Tibial artery (tissue), 4 donors: ENCODE measurements around the gene SOX1.

Source experiments
- DNase-seq, 2 donors: peaks; one replicate each; pipeline ENCODE4 v3.0.0-alpha.2; 2019
- H3K27ac ChIP-seq, 2 donors: fragments of 200-600 bp; sonication (generic) in 1 of 2; 1 replicate in 1 of 2; 2 replicates in 1 of 2; pipeline ENCODE4 v1.5.1; 2018 to 2019; ENCODE audit warnings: mild to moderate bottlenecking in 1 of 2
- H3K27me3 ChIP-seq, 2 donors: fragments of 200-600 bp; sonication (generic) in 1 of 2; one replicate each; pipeline versions ENCODE4 v1.5.1 to v1.6.0; 2016 to 2019
- H3K36me3 ChIP-seq, 3 donors: fragments of 200-600 bp; sonication (generic) in 2 of 3; one replicate each; pipeline ENCODE4 v1.5.1; 2016 to 2019; ENCODE audit warnings: mild to moderate bottlenecking in 2 of 3
- H3K4me1 ChIP-seq, 4 donors: fragments of 200-600 bp; sonication (generic) in 2 of 4; 1 replicate in 3 of 4; 2 replicates in 1 of 4; pipeline ENCODE4 v1.5.1; 2016 to 2019
- H3K4me3 ChIP-seq, 2 donors: fragments of 200-600 bp; sonication (generic) in 1 of 2; 1 replicate in 1 of 2; 2 replicates in 1 of 2; pipeline ENCODE4 v1.5.1; 2018 to 2019; ENCODE audit warnings: mild to moderate bottlenecking in 2 of 2
- H3K9me3 ChIP-seq, 3 donors: fragments of 200-600 bp; sonication (generic) in 1 of 3; one replicate each; pipeline ENCODE4 v1.5.1; 2016 to 2019
- CTCF ChIP-seq, 2 experiments: fragments of 200-600 bp in 1 of 2; fragments of 450-650 bp in 1 of 2; IDR thresholded peaks; one replicate each; pipeline ENCODE4 v1.5.1; 2017 to 2019; ENCODE audit warnings: antibody characterized with exemption in 2 of 2, mild to moderate bottlenecking in 1 of 2, moderate library complexity in 1 of 2
- intact Hi-C: fragments of 100-400 bp; cut with DNase I; formaldehyde crosslinking; loops from one replicate; pipeline ENCODE4 v1.15.0; 2023; ENCODE audit warnings: low total_unique reads

Gene SOX1

GRCh38 chr13:112105244-112105681 is 38.3 kb downstream of the SOX1 start:
- H3K4me1 ChIP-seq = peaks cover 0 to 22% (median 0%) of the 10 kb centered on the region in 4 donors

GRCh38 chr13:112105892-112106291 is 38.9 kb downstream of the SOX1 start:
- Histone ChIP-seq H3K27me3 (peaks cover 0 to 69% of the 10 kb centered on the region in 2 donors), H3K36me3 (no peaks in the 10 kb centered on the region), H3K9me3 (no peaks in the 10 kb centered on the region), H3K4me3 (no peak overlapping the region), H3K4me1 (peaks cover 0 to 22% (median 0%) of the 10 kb centered on the region in 4 donors), H3K27ac (no peak overlapping the region)
- no peak for DNase-seq
- TF ChIP-seq CTCF (IDR thresholded peaks at IDR 0.05) = no peak
- intact Hi-C loops = no loop called here

More at GRCh38 chr13:112105244-112105681, 38.3 kb downstream of the SOX1 start:
- Histone ChIP-seq H3K27ac (no peak overlapping the region), H3K9me3 (no peaks in the 10 kb centered on the region), H3K36me3 (no peaks in the 10 kb centered on the region), H3K4me3 (no peak overlapping the region), H3K27me3 (peaks cover 0 to 69% of the 10 kb centered on the region in 2 donors)
- intact Hi-C loops = no loop called here
- TF ChIP-seq CTCF (IDR thresholded peaks at IDR 0.05) = no peak
- no peak for DNase-seq

GRCh38 chr13:112106478-112107141 is 39.7 kb downstream of the SOX1 start:
- no peak for TF ChIP-seq CTCF (IDR thresholded peaks at IDR 0.05)
- Histone ChIP-seq H3K4me3 (no peak overlapping the region), H3K4me1 (peaks cover 0 to 22% (median 0%) of the 10 kb centered on the region in 4 donors), H3K27me3 (peaks cover 0 to 68% of the 10 kb centered on the region in 2 donors), H3K36me3 (no peaks in the 10 kb centered on the region), H3K9me3 (no peaks in the 10 kb centered on the region), H3K27ac (no peak overlapping the region)
- no peak for DNase-seq
- intact Hi-C loops = no loop called here

GRCh38 chr13:112107289-112107688 is 40.3 kb downstream of the SOX1 start:
- intact Hi-C loops = no loop called here
- TF ChIP-seq CTCF (IDR thresholded peaks at IDR 0.05) = no peak
- no peaks in the 10 kb centered on the region for H3K9me3 ChIP-seq
- no peak for DNase-seq
- H3K27me3 ChIP-seq = peaks cover 0 to 69% of the 10 kb centered on the region in 2 donors
- H3K27ac ChIP-seq = no peak overlapping the region
- H3K36me3 ChIP-seq = no peaks in the 10 kb centered on the region
- H3K4me3 ChIP-seq = no peak overlapping the region
- peaks cover 0 to 22% (median 0%) of the 10 kb centered on the region in 4 donors for H3K4me1 ChIP-seq

GRCh38 chr13:112110479-112110878 is 43.5 kb downstream of the SOX1 start:
- peaks cover 0 to 44% of the 10 kb centered on the region in 2 donors for H3K27me3 ChIP-seq
- intact Hi-C loops = no loop called here
- H3K4me1 ChIP-seq = peaks cover 0 to 1% (median 0%) of the 10 kb centered on the region in 4 donors
- no peaks in the 10 kb centered on the region for H3K36me3 ChIP-seq
- H3K27ac ChIP-seq = no peak overlapping the region
- no peaks in the 10 kb centered on the region for H3K9me3 ChIP-seq
- DNase-seq = no peak
- H3K4me3 ChIP-seq = no peak overlapping the region
- no peak for TF ChIP-seq CTCF (IDR thresholded peaks at IDR 0.05)
